ENCODE measurements around the gene C4orf50.

C4orf50 gene

GRCh38 chr4:6018331-6018730 lies at the start of gene C4orf50:
TSS of gene C4orf50 (minus strand) at chr4:6018431.
- no peak for DNase-seq (ENCODE audit: low spot score)

GRCh38 chr4:6065934-6066590 lies 47.8 kb upstream of the C4orf50 start:
- no peak for DNase-seq (ENCODE audit: low spot score)

DNA sequence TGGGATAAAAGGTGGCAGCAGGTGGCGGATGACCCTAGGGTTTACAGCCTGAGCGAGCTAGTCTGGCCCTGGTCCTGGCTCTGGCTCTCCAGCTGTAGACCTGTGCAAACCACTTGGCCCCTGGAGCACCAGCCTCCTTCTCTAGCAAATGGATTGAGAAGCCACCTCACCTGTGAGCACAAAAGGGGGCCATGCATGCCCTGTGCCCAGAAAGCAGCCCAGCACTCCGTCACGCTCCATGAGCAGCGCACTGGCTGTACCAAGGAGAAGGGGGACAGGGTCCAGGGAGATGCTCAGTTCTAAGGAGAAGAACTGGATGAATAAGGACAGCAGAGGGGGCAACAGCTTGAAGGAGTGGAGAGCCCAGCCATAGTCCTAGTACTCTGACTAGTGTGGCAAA lies 46.9 kb upstream of the C4orf50 start:
- no peak for DNase-seq (ENCODE audit: low spot score)

- no peak for DNase-seq (ENCODE audit: low spot score)
Observed at GRCh38 chr4:6064383-6064782, 46.2 kb upstream of the C4orf50 start.

DNA sequence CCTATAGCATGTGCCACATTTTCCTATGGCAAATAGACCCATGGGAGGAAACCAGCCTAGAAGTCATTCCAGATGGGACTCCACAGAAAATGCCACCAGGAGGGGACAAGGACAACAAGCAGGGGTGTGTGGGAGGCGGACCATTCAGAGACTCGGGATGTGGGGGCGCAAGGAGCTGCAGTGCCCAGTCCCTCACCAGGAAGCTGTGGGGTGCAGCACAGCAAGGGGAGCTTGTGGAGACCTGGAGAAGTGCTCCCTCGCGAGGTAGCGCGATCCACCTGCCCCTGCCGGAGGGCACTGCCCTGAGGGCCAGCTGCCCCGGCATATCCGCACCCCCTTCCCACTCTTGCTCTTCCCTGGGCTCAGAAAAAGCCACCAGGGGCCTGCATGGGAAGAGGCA lies 45.5 kb upstream of the C4orf50 start:
- DNase-seq (ENCODE audit: low spot score), result no peak

GRCh38 chr4:6062133-6062532 lies 43.9 kb upstream of the C4orf50 start:
- DNase-seq (ENCODE audit: low spot score), result no peak

DNA sequence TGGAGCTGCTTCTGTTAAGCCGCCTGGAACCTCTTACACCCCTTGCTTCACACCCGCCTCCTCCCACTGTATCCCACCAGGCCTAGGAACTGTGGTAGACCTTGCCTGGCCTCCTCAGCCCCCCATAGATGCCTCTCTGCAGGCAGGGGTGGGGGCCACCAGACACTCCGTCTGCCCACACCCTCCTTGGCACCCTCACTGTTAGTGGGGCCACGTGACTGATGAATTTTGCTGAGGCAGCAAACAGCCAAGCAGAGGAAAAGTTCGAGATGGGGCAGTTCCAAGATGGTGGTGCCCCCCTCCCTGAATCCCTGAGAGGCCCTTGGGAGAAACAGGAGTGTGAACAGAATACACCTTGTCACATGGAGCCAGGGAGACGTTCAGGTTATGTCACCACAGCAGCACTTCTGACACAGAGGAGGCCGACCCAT lies 41.2 kb upstream of the C4orf50 start:
- DNase-seq (ENCODE audit: low spot score), result no peak

DNA sequence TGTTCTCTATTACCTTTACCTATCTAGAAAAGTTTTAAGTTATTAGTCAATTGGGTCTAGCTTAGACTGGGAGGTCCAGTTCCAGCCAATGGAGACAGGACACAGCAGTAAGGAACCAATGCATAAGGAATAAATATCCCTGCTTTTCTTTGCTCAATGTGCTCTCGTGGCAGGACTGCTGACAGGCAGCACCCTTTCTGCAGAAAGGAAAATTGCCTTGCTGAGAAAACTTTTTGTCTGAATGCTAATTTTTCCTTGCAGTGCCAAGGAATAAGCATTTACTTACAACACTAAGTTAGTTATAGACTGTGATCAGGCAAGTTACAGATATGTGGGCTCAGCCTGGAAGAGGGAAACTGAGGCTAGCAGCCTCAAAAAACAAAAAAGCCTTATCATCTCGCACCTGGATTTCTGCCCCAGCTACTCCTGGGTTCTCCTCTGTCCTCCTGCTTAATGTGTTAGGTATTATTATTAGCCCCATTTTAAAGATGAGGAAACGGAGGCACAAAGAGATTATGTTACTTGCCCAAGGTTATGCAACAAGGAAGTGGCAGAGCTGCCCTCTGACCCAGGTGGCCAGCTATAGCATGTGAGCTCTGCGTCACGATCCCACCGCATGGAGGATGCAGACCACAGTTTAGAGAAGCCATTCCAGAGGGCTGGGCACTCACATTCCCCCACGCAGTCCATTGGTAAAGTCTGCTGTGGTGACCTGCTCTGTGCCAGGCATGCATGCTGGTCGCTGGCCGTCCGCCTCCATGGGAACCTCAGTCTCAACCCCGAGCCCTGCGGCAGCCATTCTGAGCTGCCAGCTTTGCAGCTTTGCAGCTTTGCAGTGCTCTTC lies 40.5 kb upstream of the C4orf50 start:
- DNase-seq (ENCODE audit: low spot score), result no peak

DNA sequence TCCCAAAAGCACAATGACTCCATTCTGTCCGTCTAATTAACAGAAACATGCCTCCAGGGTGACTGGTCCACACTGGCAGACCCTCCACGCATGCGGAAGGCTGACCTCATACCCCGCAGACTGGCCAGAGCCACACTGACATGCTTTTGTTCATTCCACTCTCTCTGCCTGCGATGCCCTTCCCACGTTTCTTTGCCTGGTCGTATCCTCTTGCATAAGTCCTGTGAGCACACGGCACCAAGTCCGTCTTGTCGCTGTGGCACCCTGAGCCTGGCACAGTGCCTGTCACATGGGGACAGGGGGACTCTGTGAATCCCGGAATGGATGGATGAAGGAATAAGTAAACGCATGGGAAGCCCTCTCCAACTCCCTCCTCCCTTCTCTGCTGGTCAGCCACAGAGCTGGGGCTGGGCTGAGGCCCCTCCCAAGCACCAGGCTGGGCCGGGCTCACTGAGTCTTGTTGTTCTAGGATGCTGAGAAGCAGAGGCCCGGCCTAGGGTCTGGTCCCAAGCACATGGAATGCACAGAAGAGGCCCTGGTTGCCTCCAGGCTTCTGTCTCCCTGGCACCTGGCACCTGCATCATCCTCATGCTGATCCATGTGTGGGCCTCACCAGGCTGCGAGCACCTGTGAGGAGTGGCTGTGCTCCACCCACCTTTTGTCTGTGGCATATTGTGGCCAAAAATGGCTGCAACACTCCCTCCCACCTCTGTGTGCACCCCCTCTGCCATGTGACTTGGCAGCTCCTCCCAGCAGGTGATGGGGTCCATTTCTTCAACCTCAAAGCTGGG lies 38.9 kb upstream of the C4orf50 start:
- peak; percentile 20 for DNase-seq (ENCODE audit: low spot score)

DNA sequence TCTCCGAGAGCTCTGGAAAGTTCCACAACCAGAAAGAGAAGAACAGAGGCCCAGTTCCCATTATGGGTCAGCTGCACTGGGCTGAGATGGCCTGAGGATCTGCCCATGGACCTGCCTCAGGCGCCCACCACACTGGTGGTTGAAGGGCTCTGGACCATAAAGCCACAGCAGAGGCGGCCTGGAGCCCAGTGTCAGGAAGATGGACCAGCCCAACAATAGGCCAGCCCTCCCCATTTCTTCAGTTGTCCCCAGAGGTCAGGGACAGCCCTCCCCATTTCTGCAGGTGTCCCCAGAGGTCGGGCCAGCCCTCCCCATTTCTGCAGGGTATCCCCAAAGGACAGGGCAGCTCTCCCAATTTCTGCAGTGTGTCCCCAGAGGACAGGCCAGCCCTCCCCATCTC lies 37.2 kb upstream of the C4orf50 start:
- no peak for DNase-seq (ENCODE audit: low spot score)

DNA sequence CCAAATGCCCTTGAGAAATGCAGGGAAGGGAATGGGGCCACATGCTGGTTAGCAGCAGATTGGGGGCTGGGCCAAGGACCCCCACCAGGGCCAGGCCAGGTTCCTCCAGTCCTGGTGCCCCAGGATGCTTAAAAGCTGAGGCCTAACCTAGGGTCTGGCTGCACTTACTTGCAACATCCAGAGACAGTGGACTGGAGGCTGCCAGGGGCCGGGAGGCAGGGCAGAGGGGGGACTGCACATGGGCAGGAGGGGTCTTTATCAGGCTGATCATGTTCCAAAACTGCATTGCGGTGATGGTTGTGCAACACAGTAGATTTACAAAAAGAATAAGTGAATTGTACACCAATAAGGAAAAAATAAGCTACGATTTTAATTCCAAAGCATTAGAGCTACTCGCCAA lies 36.8 kb upstream of the C4orf50 start:
- DNase-seq (ENCODE audit: low spot score), result no peak

GRCh38 chr4:6054162-6054922 lies 36.1 kb upstream of the C4orf50 start:
- DNase-seq (ENCODE audit: low spot score), result no peak

- no peak for DNase-seq (ENCODE audit: low spot score)
Observed at GRCh38 chr4:6052679-6053078, 34.4 kb upstream of the C4orf50 start.

- DNase-seq (ENCODE audit: low spot score), result no peak
Observed at GRCh38 chr4:6050551-6050950, 32.3 kb upstream of the C4orf50 start.

DNA sequence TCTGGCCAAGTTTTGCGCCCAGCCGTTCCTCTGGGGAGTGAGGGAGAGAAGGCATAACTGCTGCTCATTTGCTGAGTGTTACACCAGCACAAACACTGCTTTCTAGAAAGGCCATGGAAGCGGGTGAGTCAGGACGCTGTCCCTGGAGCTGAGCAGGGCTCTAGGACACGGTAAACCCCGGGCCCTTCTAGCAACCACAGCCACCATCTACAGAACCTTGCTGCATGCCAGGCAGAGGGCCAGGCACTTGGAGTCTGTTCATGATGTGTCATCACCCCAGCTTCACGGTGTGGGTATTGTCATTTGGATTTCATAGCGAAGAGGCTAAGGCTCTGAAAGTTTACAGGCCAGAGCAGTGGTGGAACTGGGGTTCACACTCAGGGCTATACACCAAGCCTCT lies 31.8 kb upstream of the C4orf50 start:
- DNase-seq (ENCODE audit: low spot score), result no peak

DNA sequence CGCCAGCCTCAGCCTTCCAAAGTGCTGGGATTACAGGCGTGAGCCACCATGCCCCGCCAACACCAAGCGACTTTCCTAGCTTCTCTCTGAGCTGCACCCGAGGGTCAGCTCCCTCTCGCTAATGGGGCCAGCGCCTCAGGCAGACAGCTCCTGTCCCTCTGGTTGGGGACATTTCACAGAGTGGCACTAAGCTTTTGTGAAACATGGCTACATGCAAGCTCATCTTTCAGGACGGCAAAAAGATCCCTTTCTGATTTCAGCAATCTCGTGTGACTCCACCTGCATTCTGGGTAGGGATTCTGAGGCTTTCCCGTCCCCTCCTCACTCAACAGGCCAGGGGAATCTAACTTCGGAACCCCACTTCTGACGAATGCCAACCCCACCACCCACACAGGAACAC lies 31.0 kb upstream of the C4orf50 start:
- no peak for DNase-seq (ENCODE audit: low spot score)

GRCh38 chr4:6048537-6048936 lies 30.3 kb upstream of the C4orf50 start:
- DNase-seq (ENCODE audit: low spot score), result no peak

DNA sequence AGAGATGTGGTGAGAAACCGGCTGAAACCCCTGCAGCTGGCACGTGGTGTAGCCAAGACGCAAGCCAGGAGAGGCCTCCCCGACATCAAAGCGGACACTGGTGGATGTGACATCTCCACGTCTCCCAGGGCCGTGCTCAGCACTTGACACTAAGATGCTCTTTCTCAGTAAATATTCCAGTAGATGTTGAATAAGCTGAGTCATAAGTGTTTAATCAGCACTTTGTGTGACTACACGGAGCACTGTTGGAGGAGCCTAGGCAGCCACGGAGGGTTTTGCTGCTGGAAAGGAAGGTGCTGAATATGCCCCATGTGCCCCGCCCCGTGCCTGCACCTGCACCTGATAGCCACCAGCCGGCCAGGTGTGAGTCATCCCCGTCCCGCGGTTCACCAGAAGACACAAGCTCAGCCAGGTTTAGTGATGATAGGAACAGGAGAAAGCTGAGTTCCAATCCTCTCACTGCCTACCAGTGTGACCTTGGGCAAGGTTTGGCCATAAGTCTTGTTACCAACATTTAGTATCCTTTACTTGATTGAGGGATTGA lies 29.0 kb upstream of the C4orf50 start:
- no peak for DNase-seq (ENCODE audit: low spot score)

- DNase-seq (ENCODE audit: low spot score), result no peak
Observed at GRCh38 chr4:6046526-6047129, 28.4 kb upstream of the C4orf50 start.

DNA sequence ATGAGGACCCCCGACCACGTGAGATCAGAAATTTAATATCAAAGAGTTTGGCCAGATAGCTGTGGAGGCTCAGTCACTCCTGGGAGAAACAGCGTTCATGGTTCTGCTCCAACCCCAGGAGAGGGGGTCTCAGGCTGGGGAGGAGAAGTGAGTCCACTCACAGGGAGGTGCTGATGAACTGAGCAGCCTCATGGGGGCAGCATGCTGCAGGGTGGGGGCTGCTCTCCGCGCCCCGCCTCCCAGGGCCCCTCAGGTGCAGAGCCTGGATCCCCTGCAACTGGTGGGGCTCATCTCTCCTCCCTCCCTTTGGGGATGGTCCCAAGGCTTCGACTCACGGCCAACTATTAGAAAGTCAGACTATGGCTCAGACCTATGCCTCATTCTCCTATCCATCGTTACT lies 26.6 kb upstream of the C4orf50 start:
- no peak for DNase-seq (ENCODE audit: low spot score)

- DNase-seq (ENCODE audit: low spot score), result no peak
Observed at GRCh38 chr4:6044276-6044675, 26.0 kb upstream of the C4orf50 start.

Measured in pons (tissue), 1 donor.